Measurements from ENCODE around the gene CPA3.

Gene CPA3

GRCh38 chr3:148863297-148863696, 1.8 kb upstream of the CPA3 start:
- DNase-seq: no peak

- DNase-seq: no peak
These were observed 1.3 kb upstream of the CPA3 start for GRCh38 chr3:148863814-148864213.

GRCh38 chr3:148866261-148866660, 1.2 kb downstream of the CPA3 start:
- no peak for DNase-seq

- no peak for DNase-seq
These were observed 8.3 kb downstream of the CPA3 start for GRCh38 chr3:148873270-148873927.

GRCh38 chr3:148873977-148874376, 8.9 kb downstream of the CPA3 start:
- DNase-seq: no peak

- no peak for DNase-seq
These were observed 13.0 kb downstream of the CPA3 start for GRCh38 chr3:148878095-148878494.

GRCh38 chr3:148879256-148879655, 14.2 kb downstream of the CPA3 start:
- no peak for DNase-seq

GRCh38 chr3:148880681-148881080, 15.6 kb downstream of the CPA3 start:
- DNase-seq: no peak

- DNase-seq: no peak
These were observed 16.2 kb downstream of the CPA3 start for GRCh38 chr3:148881286-148881685.

- DNase-seq: no peak
These were observed 17.2 kb downstream of the CPA3 start for GRCh38 chr3:148882288-148882687.

GRCh38 chr3:148883163-148883562, 18.1 kb downstream of the CPA3 start:
- DNase-seq: no peak

GRCh38 chr3:148884261-148884660, 19.2 kb downstream of the CPA3 start:
- no peak for DNase-seq

- no peak for DNase-seq
These were observed 24.7 kb downstream of the CPA3 start for GRCh38 chr3:148889828-148890227.

- DNase-seq: no peak
These were observed 31.0 kb downstream of the CPA3 start for GRCh38 chr3:148896062-148896461.

- no peak for DNase-seq
These were observed 37.1 kb downstream of the CPA3 start for GRCh38 chr3:148901987-148902791.

GRCh38 chr3:148903022-148903442, 37.9 kb downstream of the CPA3 start:
- no peak for DNase-seq

GRCh38 chr3:148903941-148904340, 38.8 kb downstream of the CPA3 start:
- DNase-seq: no peak

- DNase-seq: no peak
These were observed 41.6 kb downstream of the CPA3 start for GRCh38 chr3:148906667-148907066.

GRCh38 chr3:148911173-148911572, 46.1 kb downstream of the CPA3 start:
- no peak for DNase-seq

- no peak for DNase-seq
These were observed 46.5 kb downstream of the CPA3 start for GRCh38 chr3:148911592-148911991.

GRCh38 chr3:148914936-148915690, 50.0 kb downstream of the CPA3 start:
- no peak for DNase-seq

GRCh38 chr3:148916132-148916531, 51.0 kb downstream of the CPA3 start:
- DNase-seq: no peak

- DNase-seq: no peak
These were observed 57.4 kb downstream of the CPA3 start for GRCh38 chr3:148922467-148922866.

- no peak for DNase-seq
These were observed 58.5 kb downstream of the CPA3 start for GRCh38 chr3:148923592-148923991.

All from stimulated activated CD4-positive, alpha-beta T cell treated with anti-CD3 and anti-CD28 coated beads, Interleukin-1b, Interleukin-23, amount 100 ng/mL, for 48 hours (primary cell).